Measurements from ENCODE around the gene SERINC5. TPM values are rescaled to one million over a fixed set of nuclear protein-coding genes. Genes with fewer than 3 reads are reported as not detected.

Gene SERINC5
- total RNA-seq, 1 donor from 2014 or later = 40.7 TPM

- DNase-seq (ENCODE audit: low spot score) = no peak
These were observed 185.9 kb downstream of the SERINC5 start for GRCh38 chr5:80069918-80070318.

GRCh38 chr5:80069251-80069800 lies 186.5 kb downstream of the SERINC5 start:
- DNase-seq (ENCODE audit: low spot score) = no peak

- no peak for DNase-seq (ENCODE audit: low spot score)
These were observed 187.1 kb downstream of the SERINC5 start for GRCh38 chr5:80068775-80069174.

- no peak for DNase-seq (ENCODE audit: low spot score)
These were observed 187.6 kb downstream of the SERINC5 start for GRCh38 chr5:80068246-80068636.

- no peak for DNase-seq (ENCODE audit: low spot score)
These were observed 188.2 kb downstream of the SERINC5 start for GRCh38 chr5:80067531-80068245.

- DNase-seq (ENCODE audit: low spot score) = no peak
These were observed 188.8 kb downstream of the SERINC5 start for GRCh38 chr5:80067016-80067415.

- DNase-seq (ENCODE audit: low spot score) = no peak
These were observed 191.7 kb downstream of the SERINC5 start for GRCh38 chr5:80064124-80064523.

Other genes starting within 250 kb of the SERINC5 start
- gene THBS4, start 220.7 kb downstream of the SERINC5 start, total RNA-seq = 61.5 TPM
- gene SPZ1, start 64.0 kb upstream of the SERINC5 start, total RNA-seq = not detected
- 37.6 TPM for gene ZFYVE16, start 152.0 kb upstream of the SERINC5 start, total RNA-seq
- gene FAM151B, start 232.1 kb upstream of the SERINC5 start, total RNA-seq = 4.0 TPM

Data from mesenteric fat pad (tissue), 1 donor.